HepG2 (cell line): ENCODE results near the gene NUAK2. TPM values are rescaled to one million over a fixed set of nuclear protein-coding genes. Genes with fewer than 3 reads are reported as not detected.

Experiments
- ZBTB20 ChIP-seq: sonication (generic); formaldehyde crosslinking; IDR thresholded peaks from 2 replicates; pipeline ENCODE4 v1.8.1; 2023; ENCODE audit warnings: missing genetic modification reagents, low read depth, mild to moderate bottlenecking, borderline replicate concordance
- ZKSCAN5 ChIP-seq: sonication (generic); formaldehyde crosslinking; IDR thresholded peaks from 2 replicates; pipeline ENCODE4 v1.5.1; 2020; ENCODE audit warnings: mild to moderate bottlenecking, missing genetic modification reagents
- ZNF530 ChIP-seq: sonication (generic); formaldehyde crosslinking; IDR thresholded peaks from 2 replicates; pipeline ENCODE4 v1.5.0; 2020; ENCODE audit warnings: low read depth, mild to moderate bottlenecking, missing genetic modification reagents
- ZNF777 ChIP-seq: sonication (generic); formaldehyde crosslinking; IDR thresholded peaks from 2 replicates; pipeline ENCODE4 v1.4.0; 2020; ENCODE audit warnings: missing genetic modification reagents
- ZSCAN12 ChIP-seq: sonication (generic); formaldehyde crosslinking; IDR thresholded peaks from 2 replicates; pipeline ENCODE4 v1.9.0; 2021; ENCODE audit warnings: mild to moderate bottlenecking, missing genetic modification reagents
- polyA plus RNA-seq, 8 experiments: library from polyadenylated mRNA; depleted of rRNA in 3 of 8; stranded (reverse) in 7 of 8; unstranded in 1 of 8; fragments of >200 nt; fragmentation: Illumina TruSeq in 4 of 8; extraction: Trizol in 4 of 8; gene quantifications; 2 replicates each; pipeline versions ENCODE4 v1.2.1 to v1.2.3, GENCODE V29; 2011 to 2016; ENCODE audit warnings: low read depth in 4 of 8, missing spikeins in 1 of 8, mixed read lengths in 1 of 8; ENCODE audit not compliant: insufficient read depth in 1 of 8
- total RNA-seq, 5 experiments: library from RNA; depleted of rRNA; stranded (reverse); fragments of >200 nt; fragmentation: Illumina TruSeq; extraction: Trizol; gene quantifications; 2 replicates each; pipeline ENCODE4 v1.2.3, GENCODE V29; 2016; ENCODE audit warnings: low read depth in 1 of 5
- TF ChIP-seq, protein P1 (sequence below): sonication (generic); formaldehyde crosslinking; conservative IDR thresholded peaks from 2 replicates; pipeline ENCODE4 v1.8.1; 2023; ENCODE audit warnings: missing genetic modification reagents
- TF ChIP-seq, protein P2 (sequence below): sonication (generic); formaldehyde crosslinking; IDR thresholded peaks from 2 replicates; pipeline ENCODE4 v1.8.0; 2022; ENCODE audit warnings: missing genetic modification reagents, mild to moderate bottlenecking, inconsistent platforms, borderline replicate concordance
- TF ChIP-seq, protein P3 (sequence below): sonication (generic); formaldehyde crosslinking; IDR thresholded peaks from 2 replicates; pipeline ENCODE4 v1.4.0; 2020; ENCODE audit warnings: missing genetic modification reagents, mild to moderate bottlenecking, borderline replicate concordance
- TF ChIP-seq, protein P4 (sequence below): sonication (generic); formaldehyde crosslinking; IDR thresholded peaks from 2 replicates; pipeline ENCODE4 v1.4.0; 2020; ENCODE audit warnings: mild to moderate bottlenecking, low read depth, missing genetic modification reagents

NUAK2 gene
- total and polyA plus RNA-seq, 2 of the 13 experiments (the other 11 are each of a cell fraction or from before 2014, with no cell fraction given): 0.75 to 1.1 TPM

DNA sequence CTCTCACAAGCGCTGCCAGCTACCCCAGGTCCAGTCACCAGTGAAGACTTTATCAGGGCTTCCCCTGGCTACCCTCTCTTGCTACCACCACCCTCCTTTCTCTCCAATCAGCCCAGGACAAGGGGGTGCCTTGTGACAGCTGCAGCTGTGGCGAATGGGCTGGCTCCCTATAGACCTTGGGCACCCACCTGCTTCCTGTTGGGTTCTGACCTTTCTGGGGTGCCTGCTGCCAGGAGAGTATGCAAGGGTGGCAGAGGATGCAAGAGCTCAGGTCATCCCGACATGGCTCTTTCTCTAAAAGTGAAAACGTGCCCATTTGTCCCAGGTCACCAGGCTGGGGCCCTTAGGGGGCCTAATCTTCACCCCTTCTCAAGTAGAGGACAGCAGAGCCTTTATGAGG is 28.6 kb upstream of the NUAK2 start (continued):
- TF ChIP-seq, protein P1, sequence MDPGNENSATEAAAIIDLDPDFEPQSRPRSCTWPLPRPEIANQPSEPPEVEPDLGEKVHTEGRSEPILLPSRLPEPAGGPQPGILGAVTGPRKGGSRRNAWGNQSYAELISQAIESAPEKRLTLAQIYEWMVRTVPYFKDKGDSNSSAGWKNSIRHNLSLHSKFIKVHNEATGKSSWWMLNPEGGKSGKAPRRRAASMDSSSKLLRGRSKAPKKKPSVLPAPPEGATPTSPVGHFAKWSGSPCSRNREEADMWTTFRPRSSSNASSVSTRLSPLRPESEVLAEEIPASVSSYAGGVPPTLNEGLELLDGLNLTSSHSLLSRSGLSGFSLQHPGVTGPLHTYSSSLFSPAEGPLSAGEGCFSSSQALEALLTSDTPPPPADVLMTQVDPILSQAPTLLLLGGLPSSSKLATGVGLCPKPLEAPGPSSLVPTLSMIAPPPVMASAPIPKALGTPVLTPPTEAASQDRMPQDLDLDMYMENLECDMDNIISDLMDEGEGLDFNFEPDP (CRISPR knock-in tag): no peak
- TF ChIP-seq ZNF777 (CRISPR knock-in tag) (no peak), ZNF530 (CRISPR knock-in tag) (no peak), ZKSCAN5 (CRISPR knock-in tag) (no peak), ZSCAN12 (no peak), ZBTB20 (CRISPR knock-in tag) (no peak)
- TF ChIP-seq, protein P2, sequence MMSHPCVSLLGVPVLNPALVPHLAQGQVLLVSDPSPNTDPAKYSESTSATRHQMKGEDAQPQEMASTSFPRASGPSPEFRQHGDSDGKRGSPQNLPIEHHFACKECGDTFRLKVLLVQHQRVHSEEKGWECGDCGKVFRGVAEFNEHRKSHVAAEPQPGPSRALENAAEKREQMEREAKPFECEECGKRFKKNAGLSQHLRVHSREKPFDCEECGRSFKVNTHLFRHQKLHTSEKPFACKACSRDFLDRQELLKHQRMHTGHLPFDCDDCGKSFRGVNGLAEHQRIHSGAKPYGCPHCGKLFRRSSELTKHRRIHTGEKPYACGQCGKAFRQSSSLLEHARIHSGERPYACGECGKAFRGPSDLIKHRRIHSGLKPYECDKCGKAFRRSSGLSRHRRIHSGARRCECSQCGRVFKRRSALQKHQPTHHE (CRISPR knock-in tag): no peak
- TF ChIP-seq, protein P3, sequence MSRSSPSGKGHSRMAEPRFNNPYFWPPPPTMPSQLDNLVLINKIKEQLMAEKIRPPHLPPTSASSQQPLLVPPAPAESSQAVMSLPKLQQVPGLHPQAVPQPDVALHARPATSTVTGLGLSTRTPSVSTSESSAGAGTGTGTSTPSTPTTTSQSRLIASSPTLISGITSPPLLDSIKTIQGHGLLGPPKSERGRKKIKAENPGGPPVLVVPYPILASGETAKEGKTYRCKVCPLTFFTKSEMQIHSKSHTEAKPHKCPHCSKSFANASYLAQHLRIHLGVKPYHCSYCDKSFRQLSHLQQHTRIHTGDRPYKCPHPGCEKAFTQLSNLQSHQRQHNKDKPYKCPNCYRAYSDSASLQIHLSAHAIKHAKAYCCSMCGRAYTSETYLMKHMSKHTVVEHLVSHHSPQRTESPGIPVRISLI (CRISPR knock-in tag): no peak
- TF ChIP-seq, protein P4, sequence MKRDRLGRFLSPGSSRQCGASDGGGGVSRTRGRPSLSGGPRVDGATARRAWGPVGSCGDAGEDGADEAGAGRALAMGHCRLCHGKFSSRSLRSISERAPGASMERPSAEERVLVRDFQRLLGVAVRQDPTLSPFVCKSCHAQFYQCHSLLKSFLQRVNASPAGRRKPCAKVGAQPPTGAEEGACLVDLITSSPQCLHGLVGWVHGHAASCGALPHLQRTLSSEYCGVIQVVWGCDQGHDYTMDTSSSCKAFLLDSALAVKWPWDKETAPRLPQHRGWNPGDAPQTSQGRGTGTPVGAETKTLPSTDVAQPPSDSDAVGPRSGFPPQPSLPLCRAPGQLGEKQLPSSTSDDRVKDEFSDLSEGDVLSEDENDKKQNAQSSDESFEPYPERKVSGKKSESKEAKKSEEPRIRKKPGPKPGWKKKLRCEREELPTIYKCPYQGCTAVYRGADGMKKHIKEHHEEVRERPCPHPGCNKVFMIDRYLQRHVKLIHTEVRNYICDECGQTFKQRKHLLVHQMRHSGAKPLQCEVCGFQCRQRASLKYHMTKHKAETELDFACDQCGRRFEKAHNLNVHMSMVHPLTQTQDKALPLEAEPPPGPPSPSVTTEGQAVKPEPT (CRISPR knock-in tag): no peak
